T-helper 2 cell treated with Interferon-gamma antibody and Interleukin-4, amounts not matched to agents 100 ng/mL and 5 ng/mL, for 36 hours (primary cell): ENCODE data around the gene ATG2B. TPM values are rescaled to one million over a fixed set of nuclear protein-coding genes. Genes with fewer than 3 reads are reported as not detected.

ENCODE experiments used
- intact Hi-C: fragments of 100-400 bp; cut with micrococcal nuclease; formaldehyde crosslinking; loops from one replicate; pipeline ENCODE4 v1.15.1; 2023
- total RNA-seq: library from RNA; stranded (reverse); gene quantifications from 2 replicates; pipeline ENCODE4 v1.2.3, GENCODE V29; 2022

Gene ATG2B
- total RNA-seq: 18.8 and 20.3 TPM in 2 replicates

GRCh38 chr14:96362965-96363750, at the start of gene ATG2B, which contains the start of gene GSKIP:
Gene ATG2B, minus strand, starts transcription at chr14:96363341. Its CDS starts 365 bp downstream, at chr14:96362976.
Gene GSKIP, plus strand, starts transcription at chr14:96363526. Its CDS starts 18,722 bp downstream, at chr14:96382248.
- intact Hi-C loops: loop anchor here (1.0 to 5.0 kb wide), 5 partner anchors 28 to 1206 kb away; partner anchors contain the start of genes DICER1 and PAPOLA

- intact Hi-C loops: no loop called here
These were observed 47.0 kb upstream of the ATG2B start for GRCh38 chr14:96410119-96410518.

DNA sequence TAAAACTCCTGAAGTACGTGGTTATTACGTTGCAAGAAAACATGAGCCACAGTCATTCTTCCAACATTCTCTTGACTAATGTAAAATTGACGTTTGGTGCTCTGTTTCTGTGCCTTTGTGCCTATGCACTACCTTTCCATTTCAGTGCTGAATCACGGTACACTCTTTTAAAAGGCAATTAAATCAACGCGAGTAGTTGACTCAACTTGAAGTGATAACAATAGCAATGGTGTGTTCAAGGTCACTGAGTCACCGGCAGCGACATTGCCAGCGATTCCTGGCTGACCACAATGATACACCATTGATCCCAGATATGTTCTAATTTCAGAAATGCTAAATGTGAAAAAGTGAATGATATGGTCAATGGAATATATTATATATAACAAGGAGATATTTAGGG, 46.6 kb upstream of the ATG2B start:
- intact Hi-C loops: no loop called here

GRCh38 chr14:96408608-96409007, 45.5 kb upstream of the ATG2B start:
- intact Hi-C loops: no loop called here

DNA sequence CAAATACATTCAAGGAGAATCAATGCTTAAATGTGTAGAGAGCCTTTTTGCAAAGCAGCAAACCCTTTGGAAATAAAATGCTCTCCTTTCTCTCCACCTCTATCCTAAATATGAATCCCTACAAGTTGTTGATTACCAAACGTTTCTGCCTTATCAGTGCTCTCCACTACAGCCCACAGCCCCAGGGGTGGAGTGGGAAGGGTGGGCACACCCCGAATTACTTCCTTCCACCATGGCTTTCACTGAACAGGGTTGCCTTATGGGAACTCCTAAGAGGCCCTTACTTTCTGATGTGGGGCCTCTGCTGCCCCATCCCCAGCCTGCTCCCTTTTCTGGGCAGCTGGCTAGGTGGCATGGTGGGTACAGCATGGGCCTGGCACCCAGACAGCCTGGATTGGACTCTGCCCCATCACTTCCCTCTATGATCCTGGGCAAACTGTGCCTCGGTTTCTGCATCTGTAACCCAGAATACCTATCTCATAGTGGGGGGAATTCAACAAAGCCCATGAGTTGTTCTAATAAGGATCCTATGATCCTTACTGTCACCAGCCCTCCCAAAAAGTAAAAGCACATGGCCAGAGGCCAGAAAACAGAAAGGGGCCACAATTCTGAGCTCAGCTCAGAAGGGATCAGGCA, 44.9 kb upstream of the ATG2B start:
- intact Hi-C loops: no loop called here

- intact Hi-C loops: no loop called here
These were observed 42.5 kb upstream of the ATG2B start for GRCh38 chr14:96405677-96406076.

- intact Hi-C loops: no loop called here
These were observed 40.3 kb upstream of the ATG2B start for GRCh38 chr14:96403409-96403808.

DNA sequence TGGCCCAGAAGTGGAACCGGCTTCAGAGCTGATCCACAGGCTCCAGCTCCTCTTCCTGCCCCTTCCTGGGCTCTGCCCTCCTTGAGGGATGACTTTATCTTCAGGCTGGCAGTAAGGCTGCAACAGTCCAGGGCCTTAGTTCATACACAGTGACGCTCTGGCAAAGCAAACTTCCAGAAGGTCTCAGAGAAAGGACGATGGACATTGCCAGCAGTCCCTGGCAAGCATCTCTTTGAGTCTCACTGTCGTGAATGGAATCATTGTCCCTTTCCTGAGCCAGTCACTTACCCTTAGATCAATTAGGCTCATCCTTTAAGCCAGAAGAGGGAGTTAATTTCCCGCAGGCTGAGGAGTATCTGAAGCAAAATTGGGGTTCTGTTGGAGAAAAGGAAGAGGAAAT, 37.4 kb upstream of the ATG2B start:
- intact Hi-C loops: no loop called here

DNA sequence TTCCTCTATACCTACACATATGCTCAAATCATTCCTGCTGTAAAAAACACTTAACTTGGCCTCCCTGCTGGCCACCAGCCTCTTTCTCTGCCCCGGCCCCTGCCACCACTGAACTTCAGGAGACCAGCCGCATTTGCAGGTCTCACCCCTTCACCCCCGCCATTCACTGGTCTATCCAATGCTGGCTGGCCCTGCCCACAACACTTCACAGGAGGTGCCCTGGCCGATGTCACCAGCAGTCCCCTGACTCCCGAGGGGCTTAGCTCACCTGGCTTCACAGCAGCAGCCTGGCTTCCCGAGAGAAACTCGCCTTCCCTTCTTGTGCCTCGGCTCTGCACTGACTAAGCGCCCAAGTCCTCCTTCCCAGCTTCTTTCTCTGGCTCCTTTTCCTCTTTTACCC, 36.3 kb upstream of the ATG2B start:
- intact Hi-C loops: no loop called here

GRCh38 chr14:96398921-96399320, 35.8 kb upstream of the ATG2B start:
- intact Hi-C loops: no loop called here

DNA sequence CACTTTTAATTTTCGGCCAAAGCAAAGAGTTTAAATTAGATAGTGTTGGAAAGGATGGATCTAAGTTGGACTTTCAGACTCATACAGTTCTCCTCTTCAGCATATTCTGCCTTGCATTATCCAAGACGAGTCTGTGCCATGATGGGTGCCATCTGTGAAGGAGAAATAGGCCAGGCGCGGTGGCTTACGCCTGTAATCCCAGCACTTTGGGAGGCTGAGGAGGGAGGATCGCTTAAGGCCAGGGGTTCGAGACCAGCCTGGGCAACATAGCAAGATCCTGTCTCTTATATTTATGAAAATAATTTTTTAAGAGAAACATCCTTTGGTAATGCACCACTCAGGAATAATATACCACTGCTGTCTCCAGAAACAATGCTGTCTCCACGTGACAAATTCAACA, 35.3 kb upstream of the ATG2B start:
- intact Hi-C loops: no loop called here

GRCh38 chr14:96394047-96394815, 31.1 kb upstream of the ATG2B start:
- intact Hi-C loops: loop anchor here (5.0 kb wide), 1 partner anchor 108 kb away; the partner anchor contains the start of gene PAPOLA

DNA sequence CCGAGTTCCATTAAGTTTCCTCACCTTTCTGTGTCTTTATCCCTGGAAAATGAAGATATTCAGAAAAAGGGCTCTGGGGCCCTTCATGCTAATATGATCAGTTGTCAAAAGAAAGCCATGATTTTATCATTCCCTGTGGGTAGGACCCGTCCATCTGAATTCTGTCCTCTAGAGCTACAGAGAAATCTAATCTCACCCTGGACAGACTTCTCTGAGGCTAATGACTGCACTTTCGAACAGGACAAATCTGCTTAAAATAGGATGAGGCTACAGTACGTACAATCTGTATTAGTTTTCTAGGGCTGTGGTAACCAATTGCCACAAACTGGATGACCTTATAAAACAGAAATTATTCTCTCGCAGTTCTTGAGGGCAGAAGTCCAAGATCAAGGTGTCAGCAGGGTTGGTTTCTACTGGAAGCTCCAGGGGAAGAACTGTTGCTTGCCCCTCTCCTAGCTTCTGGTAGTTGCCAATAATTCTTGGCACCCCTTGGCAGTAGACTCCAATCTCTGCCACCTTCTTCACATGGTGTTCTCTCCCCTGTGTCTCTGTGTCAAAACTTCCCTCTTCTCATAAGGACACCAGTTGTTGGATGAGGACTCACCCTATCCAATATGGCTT, 30.0 kb upstream of the ATG2B start:
- intact Hi-C loops: loop anchor here (5.0 kb wide), 1 partner anchor 109 kb away; the partner anchor contains the start of gene PAPOLA

GRCh38 chr14:96391293-96392118, 28.4 kb upstream of the ATG2B start:
- intact Hi-C loops: loop anchor here (1.0 to 5.0 kb wide), 4 partner anchors 28 to 857 kb away; partner anchors contain the start of genes ATG2B, GSKIP and PAPOLA

DNA sequence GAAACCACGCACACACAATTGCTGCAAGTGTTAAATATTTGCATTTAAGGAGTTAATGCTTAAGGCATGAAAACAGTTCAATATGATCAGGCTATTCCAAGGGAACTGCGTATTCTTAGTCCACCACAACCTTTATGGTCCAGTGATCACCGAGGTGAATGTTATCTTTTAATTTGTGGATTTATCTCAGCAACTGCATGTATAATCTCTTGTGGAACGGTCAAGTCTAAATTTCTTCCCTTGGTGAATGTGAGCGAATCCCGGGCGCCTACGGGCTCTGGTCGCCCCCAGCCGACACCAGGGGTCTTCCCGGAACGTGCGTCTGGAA, 27.8 kb upstream of the ATG2B start:
- intact Hi-C loops: loop anchor here (1.0 to 5.0 kb wide), 4 partner anchors 28 to 857 kb away; partner anchors contain the start of genes ATG2B, GSKIP and PAPOLA

- intact Hi-C loops: no loop called here
These were observed 22.2 kb upstream of the ATG2B start for GRCh38 chr14:96385385-96385784.

- intact Hi-C loops: no loop called here
These were observed 21.6 kb upstream of the ATG2B start for GRCh38 chr14:96384740-96385139.

DNA sequence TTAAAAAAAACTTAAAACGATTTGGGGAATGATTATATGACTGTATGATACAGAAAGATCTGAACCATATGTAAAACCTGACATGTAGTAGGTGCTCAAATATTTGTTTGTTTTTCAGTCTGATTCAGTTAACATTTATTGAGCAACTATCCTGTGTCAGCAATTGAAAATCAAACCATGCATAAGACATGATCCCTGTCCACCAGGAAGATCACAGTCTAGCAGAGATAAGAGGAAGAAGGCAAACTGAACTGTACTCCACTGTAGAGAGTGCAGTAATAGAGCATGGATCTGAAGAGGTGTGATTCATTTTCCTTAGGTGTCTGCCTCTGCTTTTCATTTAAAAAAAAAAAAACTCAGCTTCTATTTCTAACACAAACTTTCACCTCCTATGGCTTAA, 20.9 kb upstream of the ATG2B start:
- intact Hi-C loops: no loop called here

DNA sequence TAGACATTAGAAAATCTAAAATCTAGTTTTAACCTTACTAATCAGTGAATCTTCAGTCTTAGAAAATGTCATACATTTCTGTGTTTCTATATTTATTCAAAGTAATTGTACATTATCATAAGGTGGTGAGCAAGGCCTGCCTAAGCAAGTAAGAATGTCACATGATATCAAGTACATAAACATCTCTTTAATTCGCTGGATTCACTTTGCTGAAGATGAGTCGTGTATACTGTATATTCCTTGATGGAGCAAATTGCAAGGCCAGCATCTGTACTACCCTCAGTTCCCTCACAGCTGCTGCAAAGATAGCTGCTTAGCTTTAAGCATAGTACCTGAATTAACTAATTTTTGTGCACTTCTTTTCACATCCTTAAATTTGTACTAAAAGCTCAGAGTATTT, 20.3 kb upstream of the ATG2B start:
- intact Hi-C loops: no loop called here

- intact Hi-C loops: no loop called here
These were observed 17.6 kb upstream of the ATG2B start for GRCh38 chr14:96380735-96381134.
